Measurements from ENCODE around the gene DOK5.

DOK5 gene

DNA sequence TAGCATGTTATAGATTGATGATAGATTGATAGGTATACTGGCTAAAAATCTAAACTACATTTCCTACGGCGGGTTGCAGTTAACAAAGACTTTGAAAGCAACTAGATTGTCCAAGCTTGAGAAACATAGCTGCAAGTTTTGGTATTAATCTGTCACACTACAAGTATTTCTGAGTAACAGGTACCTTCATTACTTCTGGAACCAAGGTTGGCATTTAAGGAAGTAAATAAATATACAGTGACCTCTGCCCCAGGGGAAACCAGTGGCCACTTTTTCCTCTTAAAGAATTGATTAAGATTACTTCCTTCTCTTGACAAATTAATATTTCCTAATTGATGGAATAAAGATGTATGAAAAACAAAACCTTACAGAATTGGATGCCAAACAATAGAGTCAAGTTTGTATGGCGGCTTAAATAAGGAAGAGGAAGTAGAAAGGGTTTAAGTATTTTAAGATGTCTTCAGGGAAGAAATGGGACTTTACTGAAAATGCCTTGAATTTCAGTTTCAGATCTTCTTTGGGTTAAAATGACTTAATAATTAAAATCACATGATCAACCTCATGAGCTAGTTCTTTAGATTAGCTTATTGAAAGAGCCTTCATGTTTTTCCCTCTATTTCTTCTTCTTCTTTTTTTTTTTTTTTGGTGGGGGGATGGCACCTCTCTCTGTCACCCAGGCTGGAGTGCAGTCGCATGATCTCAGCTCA, 132.8 kb downstream of the DOK5 start:
- no peak for DNase-seq

DNA sequence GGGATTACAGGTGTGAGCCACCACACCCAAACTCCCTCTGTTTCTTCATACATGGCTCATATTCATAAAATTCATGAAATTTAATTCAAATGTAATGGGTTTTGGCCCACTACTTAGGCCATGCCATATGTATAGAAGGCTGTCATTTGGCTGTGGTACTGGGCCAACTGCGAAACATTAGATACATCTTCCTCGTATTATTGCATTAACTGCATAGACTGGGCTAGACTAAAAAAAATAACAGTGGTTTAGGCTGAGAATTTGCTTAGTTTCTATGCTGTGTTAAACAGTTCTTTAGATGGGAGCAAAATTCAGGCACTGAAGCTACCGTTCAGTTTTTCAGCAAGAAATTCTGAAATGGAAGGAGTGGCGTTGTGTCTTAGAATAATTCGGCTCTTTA, 133.6 kb downstream of the DOK5 start:
- no peak for DNase-seq

- DNase-seq, result no peak
Observed at GRCh38 chr20:54611708-54612412, 136.5 kb downstream of the DOK5 start.

DNA sequence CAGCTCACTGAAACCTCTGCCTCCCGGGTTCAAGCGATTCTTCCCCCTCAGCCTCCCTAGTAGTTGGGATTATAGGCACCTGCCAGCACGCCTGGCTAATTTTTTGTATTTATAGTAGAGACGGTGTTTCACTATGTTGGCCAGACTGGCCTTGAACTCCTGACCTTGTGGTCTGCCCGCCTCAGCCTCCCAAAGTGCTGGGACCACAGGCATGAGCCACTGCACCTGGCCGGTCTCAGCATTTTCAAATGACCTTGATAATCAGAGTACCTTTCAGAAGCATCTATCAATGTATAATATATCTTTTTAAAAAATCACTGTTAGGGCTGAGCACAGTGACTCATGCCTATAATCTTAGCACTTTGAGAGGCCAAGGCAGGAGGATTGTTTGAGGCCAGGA, 143.0 kb downstream of the DOK5 start:
- no peak for DNase-seq

DNA sequence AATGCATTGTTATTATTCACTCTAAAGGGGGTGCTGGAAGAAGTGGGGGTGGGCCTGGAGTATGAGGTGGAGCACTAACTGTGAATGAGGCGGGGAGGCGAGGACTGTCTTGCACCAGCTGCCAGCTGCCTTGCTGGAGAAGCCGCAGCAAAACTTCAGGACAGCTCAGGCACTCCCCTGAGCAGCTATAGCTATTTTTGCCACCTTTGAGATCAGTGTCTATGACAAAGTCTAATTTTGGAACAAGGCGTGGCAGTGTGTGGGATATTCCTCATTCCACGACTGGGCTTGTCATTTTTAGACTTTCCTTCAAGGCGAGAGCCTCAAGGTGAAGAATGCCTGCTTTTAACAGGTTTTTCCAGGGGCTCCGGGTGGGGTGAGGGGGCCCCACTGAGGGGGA, 143.8 kb downstream of the DOK5 start:
- peak in 7 of 58 donors; percentile 3 to 39 (median 9) for DNase-seq

- no peak for DNase-seq
Observed at GRCh38 chr20:54619682-54620081, 144.3 kb downstream of the DOK5 start.

GRCh38 chr20:54620611-54621010, 145.2 kb downstream of the DOK5 start:
- no peak for DNase-seq

GRCh38 chr20:54622333-54623295, 147.2 kb downstream of the DOK5 start:
- DNase-seq, result peak in 2 of 58 donors; percentile 8 to 25

DNA sequence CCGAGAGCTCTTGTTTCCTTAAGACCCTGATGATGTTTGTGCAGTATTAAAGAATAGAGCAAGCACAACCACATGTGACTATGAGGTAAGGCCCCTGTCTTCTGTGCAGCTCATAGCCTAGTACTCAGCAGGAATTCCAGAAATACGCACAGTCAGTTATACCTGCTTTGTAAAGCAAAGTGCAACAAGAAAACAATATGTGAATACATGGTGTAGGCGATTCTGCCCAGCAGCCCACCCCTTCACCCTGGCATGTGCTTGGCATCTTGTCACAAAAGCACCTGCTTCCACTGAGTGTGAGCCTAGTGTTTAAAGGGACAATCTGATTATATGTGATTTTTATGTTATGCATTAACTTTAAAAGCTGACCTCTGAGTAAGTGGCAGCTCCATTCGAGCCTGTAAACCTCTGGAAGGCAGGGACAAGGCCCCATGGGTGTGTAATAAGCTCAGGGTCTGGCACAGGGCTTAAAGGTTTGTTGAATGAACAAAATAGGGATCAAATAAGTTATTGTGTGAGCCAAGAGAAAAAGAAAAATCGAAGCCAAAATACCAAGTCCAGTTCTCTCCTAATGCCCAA, 148.7 kb downstream of the DOK5 start:
- DNase-seq, result peak in 2 of 58 donors; percentile 13 to 47

- peak in 44 of 58 donors; percentile 7 to 90 (median 57) for DNase-seq
Observed at GRCh38 chr20:54624706-54625390, 149.5 kb downstream of the DOK5 start.

DNA sequence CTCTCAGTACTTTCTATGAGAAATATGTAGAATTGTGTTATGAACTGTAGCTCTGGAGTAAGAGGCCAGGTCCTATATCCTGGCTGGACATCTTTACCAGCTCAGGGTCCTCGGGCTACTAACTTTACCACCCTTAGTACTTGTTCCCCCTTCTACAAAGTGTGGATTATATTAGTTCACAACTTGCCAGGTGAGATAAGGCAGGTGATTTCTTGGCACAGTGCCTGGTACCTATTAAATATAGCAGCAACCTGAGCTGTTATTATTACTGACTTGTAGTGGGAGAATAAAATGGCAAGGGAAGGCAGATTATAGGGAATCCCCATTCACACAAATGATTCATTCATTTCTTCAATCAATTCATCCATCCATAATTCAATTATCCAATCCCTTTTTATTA, 150.1 kb downstream of the DOK5 start:
- no peak for DNase-seq

DNA sequence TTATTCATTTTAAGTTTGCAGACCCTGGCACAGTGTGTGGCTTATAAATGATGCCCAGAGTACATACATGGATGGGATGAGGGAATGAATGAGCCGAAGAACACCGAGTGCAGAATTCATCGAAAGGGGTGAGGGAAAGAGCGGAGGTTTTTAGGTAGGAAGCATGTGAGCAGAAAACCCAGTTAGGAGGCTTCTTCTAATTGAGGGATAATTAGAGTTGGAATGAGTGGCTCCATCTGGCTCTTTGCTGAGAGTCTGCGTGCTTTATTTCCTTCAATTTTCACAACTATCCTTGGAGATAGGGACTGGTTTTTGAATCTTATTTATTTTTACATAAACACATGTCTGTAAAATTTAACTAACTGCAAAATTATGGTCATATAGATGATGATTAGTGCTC, 150.7 kb downstream of the DOK5 start:
- DNase-seq, result no peak

- DNase-seq, result no peak
Observed at GRCh38 chr20:54629632-54630031, 154.2 kb downstream of the DOK5 start.

DNA sequence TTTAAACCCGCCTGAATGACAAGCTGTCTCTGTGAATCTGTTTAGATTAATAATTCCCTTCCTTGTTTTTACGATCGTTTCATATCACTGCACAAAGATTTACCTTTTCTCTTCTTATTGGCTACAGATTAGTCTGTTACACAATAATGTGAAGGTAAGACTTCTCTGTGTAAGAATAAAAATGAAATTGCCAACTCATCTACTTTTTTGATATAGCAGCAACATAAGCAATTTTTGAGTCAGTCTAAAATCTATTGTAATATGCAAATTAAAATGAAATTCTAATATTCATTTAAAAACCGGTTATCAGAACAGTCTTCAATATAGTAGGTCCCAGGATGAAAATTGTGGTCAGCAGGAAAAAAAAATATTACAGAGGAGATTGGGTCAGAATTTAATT, 155.2 kb downstream of the DOK5 start:
- no peak for DNase-seq

DNA sequence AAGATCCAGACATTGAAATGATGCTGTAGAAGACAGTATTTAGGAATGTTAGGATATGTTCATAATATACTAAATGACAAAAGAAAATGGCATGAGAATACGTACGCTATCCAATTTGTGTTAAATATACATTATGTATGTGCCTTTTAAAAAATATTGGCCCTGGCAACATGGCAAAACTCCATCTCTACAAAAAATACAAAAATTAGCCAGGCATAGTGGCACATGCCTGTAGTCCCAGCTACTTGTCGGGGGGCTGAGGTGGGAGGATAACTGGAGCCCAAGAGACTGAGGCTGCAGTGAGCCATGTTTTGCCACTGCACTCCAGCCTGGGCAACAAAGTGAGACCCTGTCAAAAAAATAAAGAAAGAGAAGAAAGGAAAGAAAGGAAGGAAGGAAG, 155.7 kb downstream of the DOK5 start:
- no peak for DNase-seq

DNA sequence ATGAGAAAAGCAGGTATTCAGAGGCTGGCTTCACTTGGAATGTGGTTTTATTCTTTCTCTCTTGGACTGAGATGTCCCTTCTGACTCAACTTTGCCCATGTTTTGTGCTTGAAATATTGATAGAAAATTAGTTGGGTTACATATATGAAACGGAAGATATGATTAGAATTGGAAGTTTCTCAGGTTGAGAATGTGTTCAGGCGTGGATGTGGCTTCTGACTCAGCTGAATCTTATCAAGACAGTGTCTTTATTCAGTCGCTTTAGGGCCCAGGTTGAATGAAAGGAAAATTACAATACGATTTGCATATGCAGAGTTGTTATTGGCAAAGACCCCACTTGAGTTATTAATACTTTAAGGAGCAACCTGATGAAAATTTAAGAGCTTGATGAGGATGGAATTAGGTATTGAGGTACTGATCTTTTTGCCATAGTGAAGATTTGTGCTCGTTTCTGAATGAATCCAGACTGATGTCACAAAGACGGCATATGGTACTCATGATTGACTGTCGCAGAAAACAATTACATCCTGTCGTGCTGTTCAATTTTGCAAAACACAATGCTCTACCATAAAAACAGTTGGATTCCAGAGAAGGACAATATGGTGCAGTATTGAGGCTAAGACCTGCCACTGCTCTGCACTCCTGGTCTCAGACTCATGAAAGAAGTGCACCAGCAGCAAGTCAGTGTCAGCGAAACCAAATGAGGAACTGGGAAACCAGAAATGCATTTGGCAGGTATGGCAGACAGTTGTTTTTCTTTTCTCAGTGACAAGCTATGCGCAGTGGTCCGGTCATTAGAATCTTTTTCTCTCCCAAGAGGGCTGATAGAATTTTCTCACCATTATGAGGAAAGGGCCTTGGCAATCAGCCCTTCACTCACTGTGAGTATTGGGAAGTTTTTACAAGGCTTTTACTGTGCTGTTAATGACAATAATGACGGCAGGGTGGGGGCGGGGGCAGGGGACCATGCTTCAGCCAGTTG, 158.3 kb downstream of the DOK5 start:
- no peak for DNase-seq

- no peak for DNase-seq
Observed at GRCh38 chr20:54636575-54636974, 161.2 kb downstream of the DOK5 start.

DNA sequence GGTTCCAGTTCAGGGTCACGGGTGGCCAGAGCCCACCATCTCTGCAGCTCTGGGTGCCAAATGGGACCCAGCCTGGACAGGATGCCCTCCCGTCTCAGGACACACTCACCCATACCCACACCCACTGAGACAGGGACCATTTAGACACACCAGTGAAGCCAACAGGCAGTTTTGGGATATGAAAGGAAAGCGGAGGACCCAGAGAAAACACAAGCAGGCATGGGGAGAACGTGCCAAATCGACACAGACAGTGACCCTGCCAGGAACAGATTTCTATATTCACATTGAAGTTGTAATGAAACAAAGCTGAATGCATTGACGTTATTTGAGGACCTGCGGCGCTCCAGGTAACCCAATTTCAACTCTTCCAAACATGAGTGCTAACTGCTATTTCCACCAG, 164.5 kb downstream of the DOK5 start:
- DNase-seq, result no peak

DNA sequence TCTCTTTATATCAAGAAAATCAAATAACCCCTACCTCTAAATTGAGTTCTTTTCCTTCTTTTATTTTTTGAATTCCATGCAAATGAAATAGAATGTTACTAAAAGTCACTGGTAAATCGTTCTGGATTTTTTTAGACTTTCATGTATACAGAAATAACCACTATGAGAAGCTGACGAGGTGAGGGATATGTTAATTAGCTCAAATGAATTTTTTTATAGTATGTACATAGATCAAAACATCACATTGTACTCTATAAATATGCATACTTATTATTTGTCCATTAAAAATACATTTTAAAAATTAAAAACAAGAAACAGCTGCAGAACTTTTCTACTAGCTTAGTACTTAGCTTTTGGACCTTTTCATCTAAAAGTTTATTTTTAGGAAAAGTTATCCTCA, 165.4 kb downstream of the DOK5 start:
- no peak for DNase-seq
